Epidermal melanocyte (primary cell): Measurements from ENCODE around the gene PSMG4.

Experiments used
- DNase-seq: peaks from one replicate; pipeline ENCODE4 v3.0.0; 2011; ENCODE audit warnings: low spot score; ENCODE audit not compliant: insufficient read length

PSMG4 gene

GRCh38 chr6:3273707-3274521 is 15.2 kb downstream of the PSMG4 start:
- DNase-seq = no peak

GRCh38 chr6:3276174-3277167 is 17.7 kb downstream of the PSMG4 start:
- DNase-seq = no peak

GRCh38 chr6:3277251-3277650 is 18.5 kb downstream of the PSMG4 start:
- DNase-seq = no peak

GRCh38 chr6:3277851-3278416 is 19.2 kb downstream of the PSMG4 start:
- DNase-seq = no peak

- DNase-seq = no peak
These were observed 19.9 kb downstream of the PSMG4 start for GRCh38 chr6:3278691-3279090.

GRCh38 chr6:3280091-3280490 is 21.3 kb downstream of the PSMG4 start:
- DNase-seq = no peak

GRCh38 chr6:3280866-3281465 is 22.2 kb downstream of the PSMG4 start:
- DNase-seq = no peak

- no peak for DNase-seq
These were observed 23.1 kb downstream of the PSMG4 start for GRCh38 chr6:3281631-3282475.

- DNase-seq = no peak
These were observed 23.9 kb downstream of the PSMG4 start for GRCh38 chr6:3282476-3283236.

GRCh38 chr6:3283241-3283640 is 24.5 kb downstream of the PSMG4 start:
- no peak for DNase-seq

- DNase-seq = no peak
These were observed 25.1 kb downstream of the PSMG4 start for GRCh38 chr6:3283641-3284435.

GRCh38 chr6:3284436-3284876 is 25.7 kb downstream of the PSMG4 start:
- DNase-seq = no peak

GRCh38 chr6:3285049-3285639 is 26.4 kb downstream of the PSMG4 start:
- DNase-seq = no peak

- no peak for DNase-seq
These were observed 27.0 kb downstream of the PSMG4 start for GRCh38 chr6:3285732-3286131.

- no peak for DNase-seq
These were observed 28.0 kb downstream of the PSMG4 start for GRCh38 chr6:3286641-3287171.

- no peak for DNase-seq
These were observed 28.6 kb downstream of the PSMG4 start for GRCh38 chr6:3287308-3287707.

GRCh38 chr6:3287976-3288707 is 29.4 kb downstream of the PSMG4 start:
- DNase-seq = no peak
